Kidney tubule cell (primary cell): ENCODE data around the gene RINL.
"Not testable (repeated sequence)": the region's sequence is repeated elsewhere in the genome, so short reads cannot be mapped to it uniquely, and the experiment has no call there.

ENCODE experiments used
- DNase-seq: peaks from one replicate; pipeline ENCODE4 v3.0.0-alpha.2; 2018; ENCODE audit warnings: low spot score

The RINL gene

DNA sequence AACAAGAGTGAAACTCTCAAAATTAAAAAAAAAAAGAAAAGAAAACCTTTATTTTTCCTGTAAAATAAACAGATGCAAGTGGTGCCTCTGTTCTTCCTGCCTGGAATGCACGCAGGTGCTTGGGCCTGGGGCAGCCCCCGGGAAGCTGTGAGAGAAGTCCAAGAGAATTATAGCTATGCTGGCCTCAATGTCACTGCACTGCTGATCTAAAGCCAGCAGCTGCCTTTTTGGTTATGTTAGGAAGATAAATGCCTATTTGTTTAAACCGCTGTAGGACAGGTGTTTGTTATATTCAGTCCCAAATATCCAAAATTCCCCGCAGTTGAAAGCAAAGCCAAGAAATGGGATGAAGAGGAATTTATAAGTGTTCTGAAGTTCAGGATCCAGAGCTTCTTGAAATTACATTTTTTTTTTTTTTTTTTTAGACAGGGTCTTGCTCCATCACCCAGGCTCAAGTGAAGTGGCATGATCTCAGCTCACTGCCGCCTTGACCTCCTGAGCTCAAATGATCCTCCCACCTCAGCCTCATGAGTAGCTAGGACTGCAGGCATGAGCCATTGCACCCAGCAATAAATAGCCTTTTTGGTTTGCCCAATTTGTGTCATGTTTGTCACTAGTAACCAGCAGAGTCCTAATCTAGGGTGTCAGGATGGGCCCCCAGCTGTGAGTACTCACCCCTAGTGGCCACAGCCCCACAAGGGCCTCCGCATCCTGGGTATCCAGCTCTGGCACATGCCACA lies 2.2 kb downstream of the RINL start:
- no peak for DNase-seq

DNA sequence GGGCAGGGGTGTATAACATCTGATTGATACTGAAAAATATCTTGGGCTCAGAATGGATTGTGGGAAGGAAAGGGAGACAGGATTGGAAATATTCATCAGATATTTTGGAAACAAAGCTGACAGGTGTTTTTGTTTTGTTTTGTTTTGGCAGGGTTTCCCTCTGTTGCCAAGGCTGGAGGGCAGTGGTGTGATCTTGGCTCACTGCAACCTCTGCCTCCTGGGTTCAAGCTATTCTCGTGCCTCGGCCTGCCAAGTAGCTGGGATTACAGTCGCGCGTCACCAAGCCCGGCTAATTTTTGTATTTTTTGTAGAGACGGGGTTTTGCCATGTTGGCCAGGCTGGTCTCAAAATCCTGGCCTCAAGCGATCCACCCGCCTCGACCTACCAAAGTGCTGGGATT lies 4.7 kb downstream of the RINL start:
- DNase-seq, result not testable (repeated sequence)

DNA sequence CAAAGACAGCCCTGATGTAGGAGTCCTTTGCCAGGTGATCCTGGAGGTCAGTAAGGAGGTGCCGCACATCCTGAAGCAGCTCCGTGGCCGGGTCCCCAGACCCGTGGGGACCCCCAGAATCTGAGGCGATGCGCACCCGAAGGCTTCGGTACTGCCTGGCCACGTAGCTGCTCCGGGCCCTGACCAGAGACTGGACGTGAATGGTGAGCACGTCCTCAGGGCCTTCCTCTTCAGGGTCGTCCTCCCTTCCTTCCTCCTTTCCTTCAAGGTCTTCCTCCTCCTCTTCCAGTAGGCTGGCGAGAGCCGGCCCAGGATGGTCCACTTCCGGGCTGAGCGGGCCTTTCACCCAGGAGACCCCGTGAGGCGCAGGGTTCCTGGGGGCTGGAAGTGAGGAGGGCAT lies 7.5 kb downstream of the RINL start:
- DNase-seq, result no peak

DNA sequence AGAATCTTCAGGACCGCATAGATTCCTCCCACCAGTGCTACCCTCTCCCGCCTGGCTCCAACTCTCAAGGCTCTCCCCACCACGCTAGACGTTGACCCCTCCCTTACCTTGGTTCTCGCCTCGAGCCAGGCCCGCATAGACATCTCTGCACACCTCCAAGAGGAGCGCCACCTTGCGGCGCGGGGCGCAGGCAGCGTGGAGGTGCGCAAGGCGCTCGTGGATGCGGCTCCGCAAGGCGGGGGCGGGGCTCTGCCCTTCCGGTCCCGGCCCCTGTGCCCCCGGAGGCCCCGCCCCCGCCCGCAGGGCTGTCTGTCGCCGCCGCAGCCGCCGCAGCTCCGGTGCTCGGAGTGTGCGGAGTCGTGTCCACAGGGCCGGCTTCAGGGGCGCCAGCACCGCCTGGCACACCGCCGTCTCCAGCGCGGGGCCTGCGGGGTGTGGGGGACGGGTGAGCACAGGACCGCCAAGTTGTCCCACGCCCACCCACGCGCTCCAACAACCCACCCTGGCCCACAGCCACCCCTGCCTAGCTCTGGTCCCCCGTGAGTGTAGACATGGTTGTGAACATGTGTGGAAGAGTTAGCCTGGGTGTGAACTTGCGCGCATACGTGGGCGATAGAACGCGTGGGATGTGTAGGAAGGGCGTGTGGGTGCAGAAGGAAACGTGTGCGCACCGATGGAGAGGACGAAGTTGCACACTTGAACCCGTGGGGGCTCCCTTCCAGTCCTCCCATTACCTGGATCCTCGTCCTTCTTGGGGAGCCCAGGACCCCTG lies 8.1 kb downstream of the RINL start:
- DNase-seq, result peak; percentile 79

DNA sequence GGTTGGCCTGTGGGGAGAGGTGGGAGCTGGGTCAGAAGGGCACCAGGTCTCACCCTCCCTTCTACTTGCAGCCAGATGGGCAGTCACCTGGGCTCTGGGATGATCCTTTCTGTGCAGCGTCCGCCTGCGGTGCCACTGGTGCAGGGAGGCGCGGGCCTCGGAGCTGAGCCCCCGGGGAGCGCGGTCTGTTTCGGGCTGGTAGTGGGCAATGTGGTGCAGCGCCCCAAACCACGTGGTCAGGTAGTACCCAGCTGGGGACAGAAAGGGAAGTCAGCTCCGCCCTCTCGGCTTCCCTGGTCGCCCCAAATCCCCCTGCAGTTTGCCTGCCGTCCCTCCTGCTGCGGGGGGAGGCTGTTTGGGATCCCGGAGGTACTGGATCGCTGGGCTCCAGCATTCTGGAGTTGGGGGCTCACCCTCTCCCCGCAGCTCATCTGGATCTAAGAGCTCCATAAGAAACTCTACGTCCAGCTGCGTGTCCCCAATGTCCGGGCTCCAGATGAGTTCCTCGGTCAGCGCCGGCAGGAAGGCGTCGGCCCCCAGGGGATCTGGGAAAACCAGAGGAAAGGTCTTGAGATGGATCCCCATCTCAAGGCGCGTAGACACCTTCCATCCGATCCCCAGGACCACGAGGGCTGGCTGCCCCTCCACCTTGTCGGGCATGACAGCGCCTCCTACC lies 8.8 kb downstream of the RINL start:
- DNase-seq, result no peak

DNA sequence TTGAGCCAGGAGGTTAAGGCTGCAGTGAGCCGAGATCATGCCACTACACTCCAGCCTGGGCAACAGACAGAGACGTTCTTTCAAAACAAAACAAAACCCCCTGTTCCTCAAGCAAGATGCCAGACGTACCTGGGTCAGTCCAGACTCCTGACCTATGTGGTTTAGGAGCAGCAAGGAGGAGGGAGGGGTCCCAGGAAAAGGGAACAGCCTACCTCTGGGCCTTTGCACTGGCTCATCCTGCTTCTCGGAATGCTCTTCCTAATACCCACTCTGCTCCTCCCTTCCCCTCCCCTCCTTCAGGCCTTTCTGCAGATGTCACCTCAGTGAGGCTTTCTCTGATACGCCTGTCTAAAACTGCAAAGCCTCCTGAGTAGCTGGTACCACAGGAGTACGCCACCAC lies 9.5 kb downstream of the RINL start:
- DNase-seq, result no peak

DNA sequence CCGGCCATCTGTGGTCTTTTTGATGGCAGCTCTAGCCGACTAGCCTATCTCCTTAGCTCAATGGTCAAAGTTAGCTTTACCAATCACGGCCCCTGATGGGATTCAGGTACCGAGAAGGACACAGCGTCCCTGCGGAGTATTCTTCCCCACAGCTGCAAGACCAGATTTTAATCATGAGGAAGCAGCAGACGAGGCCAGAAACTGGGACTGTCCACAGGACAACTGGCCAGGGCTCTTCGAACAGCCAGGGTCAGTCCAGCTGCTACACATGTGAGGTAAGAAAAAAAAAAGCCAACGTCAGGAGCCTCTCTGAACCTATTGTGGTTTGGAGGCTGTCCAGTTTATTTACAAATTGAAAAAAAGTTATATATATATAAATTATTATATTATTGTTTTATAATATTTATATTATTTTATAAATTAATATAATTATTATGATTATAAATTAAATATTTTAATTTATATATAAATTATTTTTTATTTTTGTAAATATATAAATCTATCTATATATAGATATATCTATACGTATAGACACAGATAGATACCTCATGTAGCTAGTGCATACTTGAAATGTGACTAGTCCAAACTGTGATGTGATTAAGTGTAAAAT lies 10.8 kb downstream of the RINL start:
- DNase-seq, result no peak

DNA sequence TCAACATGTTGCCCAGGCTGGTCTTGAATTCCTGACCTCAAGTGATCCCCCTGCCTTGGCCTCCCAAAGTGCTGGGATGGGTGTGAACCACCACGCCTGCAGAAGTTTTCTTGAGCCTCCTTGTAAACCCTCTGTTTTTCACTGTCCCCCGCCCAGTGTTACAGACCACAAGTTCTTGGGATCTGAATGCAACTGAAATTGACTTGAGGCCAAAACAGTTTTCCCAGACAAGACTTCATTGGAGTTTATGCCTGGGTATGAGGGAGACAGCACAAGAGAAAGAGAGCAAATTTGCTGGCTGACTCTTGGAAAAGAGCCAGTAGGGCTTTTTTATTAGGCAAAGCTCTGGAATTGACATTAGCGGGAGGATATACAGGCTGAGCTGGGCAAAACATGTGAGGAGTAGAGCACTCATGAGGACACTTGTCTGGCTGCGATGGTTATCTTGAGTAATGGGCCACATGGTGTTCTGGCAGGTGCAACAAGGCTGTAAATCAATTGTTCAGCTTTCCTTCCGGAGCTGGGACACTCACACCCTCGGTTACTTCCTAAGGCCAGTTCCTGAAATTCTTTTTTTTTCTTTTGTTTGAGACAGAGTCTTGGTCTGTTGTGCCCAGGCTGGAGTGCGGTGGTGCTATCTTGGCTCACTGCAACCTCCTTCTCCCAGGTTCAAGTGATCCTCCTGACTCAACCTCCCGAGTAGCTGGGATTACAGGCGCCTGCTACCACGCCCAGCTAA lies 15.6 kb downstream of the RINL start:
- no peak for DNase-seq

DNA sequence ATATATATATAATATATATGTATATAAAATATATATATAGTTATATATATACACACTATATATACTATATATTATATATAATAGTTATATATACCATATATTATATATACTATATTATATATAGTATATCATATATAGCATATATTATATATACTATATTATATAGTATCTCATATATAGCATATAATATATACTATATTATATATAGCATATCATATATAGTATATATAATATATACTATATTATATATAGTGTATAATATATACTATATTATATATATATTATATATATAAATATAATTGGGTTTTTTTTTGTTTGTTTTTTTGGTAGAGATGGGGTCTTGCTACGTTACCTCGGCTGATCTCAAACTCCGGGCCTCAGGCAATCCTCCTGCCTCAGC lies 16.7 kb downstream of the RINL start:
- DNase-seq, result no peak

DNA sequence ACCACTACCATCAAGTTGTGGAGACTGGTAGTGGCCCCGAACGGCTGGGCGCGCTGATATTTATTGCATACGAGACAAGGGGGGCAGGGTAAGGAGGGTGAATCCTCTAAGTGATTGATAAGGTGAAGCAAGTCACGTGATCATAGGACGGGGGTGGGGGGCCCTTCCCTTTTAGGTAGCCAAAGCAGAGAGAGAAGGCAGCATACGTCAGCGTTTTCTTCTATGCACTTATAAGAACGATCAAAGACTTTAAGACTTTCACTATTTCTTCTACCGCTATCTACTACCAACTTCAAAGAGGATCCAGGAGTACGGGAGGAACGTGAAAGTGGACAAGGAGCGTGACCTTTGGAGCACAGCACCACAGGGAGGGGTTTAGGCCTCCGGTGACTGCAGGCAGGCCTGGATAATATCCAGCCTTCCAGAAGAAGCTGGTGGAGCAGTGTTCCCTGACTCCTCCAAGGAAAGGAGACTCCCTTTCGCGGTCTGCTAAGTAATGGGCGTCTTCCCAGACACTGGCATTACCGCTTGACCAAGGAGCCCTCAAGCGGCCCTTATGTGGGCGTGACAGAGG lies 18.4 kb downstream of the RINL start:
- DNase-seq, result peak; percentile 37

DNA sequence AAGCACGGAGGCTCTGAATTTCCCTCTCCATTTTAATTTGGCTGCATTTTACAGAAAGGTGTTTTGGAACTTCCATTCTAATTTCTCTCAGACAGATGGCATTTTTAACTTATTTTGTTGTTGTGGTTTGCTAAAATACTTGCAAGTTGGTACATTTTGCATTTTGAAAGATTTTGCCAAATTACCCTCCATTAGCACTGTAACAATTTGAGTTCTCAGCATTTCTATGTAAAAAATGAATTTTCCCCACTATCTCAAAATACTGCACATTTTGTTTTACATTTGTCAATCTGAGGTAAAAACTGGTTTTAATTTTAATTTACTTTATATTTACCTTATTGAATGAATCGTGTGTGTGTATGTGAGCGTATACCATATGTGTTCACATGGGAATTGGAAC lies 21.3 kb downstream of the RINL start:
- DNase-seq, result no peak

DNA sequence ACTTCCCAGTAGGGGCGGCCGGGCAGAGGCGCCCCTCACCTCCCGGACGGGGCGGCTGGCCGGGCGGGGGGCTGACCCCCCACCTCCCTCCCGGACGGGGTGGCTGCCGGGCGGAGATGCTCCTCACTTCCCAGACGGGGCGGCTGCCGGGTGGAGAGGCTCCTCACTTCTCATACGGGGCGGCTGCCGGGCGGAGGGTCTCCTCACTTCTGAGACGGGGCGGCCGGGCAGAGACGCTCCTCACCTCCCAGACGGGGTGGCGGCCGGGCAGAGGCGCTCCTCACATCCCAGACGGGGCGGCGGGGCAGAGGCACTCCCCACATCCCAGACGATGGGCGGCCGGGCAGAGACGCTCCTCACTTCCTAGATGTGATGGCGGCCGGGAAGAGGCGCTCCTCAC lies 22.3 kb downstream of the RINL start:
- not testable (repeated sequence) for DNase-seq

DNA sequence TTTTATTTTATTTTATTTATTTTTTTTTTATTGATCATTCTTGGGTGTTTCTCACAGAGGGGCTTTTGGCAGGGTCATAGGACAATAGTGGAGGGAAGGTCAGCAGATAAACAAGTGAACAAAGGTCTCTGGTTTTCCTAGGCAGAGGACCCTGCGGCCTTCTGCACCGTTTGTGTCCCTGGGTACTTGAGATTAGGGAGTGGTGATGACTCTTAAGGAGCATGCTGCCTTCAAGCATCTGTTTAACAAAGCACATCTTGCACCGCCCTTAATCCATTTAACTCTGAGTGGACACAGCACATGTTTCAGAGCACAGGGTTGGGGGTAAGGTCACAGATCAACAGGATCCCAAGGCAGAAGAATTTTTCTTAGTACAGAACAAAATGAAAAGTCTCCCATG lies 23.1 kb downstream of the RINL start:
- not testable (repeated sequence) for DNase-seq

DNA sequence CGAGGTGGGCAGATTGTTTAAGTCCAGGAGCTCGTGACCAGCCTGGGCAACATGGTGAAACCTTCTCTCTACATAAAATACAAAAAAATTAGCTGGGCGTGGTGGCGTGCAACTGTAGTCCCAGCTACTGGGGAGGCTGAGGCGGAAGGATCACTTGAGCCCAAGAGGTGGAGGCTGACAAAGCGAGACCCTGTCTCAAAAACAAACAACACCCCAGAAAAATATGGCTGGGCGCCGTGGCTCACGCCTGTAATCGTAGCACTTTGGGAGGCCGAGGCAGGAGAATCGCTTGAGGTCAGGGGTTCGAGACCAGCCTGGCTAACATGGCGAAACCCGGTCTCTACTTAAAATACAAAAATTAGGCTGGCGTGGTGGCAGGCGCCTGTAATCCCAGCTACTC lies 24.9 kb downstream of the RINL start:
- no peak for DNase-seq

DNA sequence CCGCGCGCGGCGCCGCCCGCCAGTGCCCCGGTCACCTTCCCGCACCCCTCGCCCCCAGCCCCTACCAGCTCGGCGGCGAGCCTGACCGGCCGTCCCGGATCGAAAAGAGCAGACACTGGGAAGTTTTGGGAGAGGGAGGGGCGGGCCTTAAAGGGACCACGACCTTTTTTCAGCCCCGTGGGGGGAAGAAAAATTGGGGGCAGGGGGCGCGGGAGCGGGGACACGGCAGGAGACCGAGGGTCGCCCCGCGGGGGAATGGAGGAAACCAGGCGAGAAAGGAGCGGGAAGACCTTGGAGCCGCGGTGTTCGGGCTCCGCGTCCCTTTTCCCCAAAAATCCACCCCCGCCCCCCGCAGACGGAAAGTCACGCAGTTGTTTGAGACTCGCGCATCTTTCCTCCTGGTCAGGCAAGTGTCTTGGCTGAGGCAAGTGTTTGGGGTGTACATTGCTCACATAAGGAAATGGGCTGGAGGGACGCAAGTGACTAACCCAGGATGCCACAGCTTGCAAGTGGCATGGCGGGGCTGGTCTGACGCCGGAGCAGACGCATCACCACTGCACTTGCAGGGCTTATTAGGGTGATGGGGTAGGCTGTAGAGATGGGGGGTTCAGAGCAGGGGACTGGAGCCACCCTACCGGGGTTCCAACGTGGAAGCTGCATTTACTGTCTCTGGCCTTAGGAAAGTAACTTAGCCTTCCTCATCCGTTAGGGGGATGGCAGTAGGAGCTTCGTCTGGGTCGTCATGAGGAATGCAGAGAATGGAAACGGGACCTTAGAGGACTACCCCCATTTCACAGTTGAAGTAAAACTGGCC lies 25.6 kb downstream of the RINL start:
- DNase-seq, result peak; percentile 87

DNA sequence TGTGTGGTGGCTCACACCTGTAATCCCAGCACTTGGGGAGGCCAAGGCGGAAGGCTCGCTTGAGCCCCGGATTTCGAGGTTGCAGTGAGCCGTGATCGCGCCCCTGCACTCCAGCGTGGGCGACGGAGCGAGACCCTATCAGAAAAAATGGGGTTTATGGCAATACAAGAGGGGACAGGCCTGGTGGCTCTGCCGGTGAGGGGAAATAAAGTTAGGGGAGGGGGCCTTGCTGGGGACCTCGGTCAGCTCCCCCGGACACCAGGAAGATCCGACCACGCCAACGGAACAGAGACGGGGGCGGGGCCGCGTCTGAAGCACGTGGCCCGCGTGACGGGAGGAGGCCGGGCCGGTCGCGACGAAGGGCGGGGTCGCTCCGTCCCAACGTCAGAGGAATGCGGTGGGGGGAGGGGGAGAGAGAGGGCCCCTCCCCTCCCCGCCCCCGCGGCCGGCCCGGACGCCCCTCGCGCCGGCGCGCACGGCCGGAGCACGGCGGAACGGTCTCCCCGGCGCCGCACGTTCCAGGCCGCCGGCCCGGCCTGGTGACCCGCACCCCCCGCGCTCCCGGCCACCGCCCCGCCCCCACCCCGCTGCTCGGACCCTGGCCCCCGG lies 26.3 kb downstream of the RINL start:
- DNase-seq, result peak; percentile 91

DNA sequence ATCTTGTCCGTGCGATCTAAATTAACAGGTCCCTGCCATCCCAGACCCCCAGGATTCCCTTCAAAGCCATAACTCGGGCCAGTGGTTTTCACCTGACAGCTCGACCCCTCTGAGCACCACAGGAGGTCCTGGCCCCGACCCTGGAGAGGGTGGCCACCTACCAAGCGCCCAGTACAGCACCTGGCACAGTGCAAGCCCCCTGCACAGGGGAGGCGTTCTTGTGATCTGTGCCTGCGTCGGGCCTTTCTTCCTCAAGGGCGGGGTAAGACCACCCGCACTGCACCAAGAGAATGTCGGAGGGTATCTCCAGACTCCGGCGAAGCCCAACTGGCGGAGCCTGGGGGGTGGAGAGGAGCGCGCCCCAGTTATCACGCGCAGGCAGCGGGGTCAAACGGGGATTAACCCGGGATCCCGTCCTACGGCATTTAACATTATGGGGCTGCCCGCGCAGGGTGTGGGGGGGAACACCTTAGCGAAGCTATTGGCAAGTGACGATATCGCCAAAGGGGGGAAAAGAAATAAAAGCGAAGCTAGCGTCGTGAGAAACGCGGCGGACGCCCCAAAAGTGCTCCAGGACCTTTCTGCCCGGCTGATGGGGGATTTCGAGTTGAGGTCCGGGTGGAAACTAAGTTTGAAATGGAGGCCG lies 27.0 kb downstream of the RINL start:
- DNase-seq, result no peak

DNA sequence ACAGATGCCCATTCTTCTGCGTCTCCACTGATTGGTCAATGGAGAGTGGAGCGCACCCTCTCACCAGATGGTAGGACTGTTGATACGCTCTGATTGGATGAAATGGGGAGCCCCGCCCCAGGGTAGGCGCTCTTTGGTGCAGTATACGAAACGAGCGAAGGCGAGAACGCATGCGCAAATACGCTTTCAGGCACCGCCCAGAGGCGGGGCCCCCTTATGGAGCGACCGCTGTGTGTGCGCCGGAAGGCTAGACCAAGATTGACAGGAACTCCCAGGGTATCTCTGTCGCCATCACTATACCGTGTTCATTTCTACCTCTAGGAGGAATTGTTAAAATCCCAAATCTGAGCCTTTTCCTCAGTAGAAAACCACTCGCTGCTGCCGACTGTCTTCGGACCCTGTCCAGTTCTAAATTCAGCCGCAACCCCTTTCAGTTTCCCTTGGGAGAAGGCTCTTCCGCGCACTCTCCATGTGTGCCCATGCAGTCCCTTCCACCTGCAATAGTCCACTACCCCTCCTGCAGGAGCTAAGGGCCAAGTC lies 27.6 kb downstream of the RINL start:
- DNase-seq, result peak; percentile 100

DNA sequence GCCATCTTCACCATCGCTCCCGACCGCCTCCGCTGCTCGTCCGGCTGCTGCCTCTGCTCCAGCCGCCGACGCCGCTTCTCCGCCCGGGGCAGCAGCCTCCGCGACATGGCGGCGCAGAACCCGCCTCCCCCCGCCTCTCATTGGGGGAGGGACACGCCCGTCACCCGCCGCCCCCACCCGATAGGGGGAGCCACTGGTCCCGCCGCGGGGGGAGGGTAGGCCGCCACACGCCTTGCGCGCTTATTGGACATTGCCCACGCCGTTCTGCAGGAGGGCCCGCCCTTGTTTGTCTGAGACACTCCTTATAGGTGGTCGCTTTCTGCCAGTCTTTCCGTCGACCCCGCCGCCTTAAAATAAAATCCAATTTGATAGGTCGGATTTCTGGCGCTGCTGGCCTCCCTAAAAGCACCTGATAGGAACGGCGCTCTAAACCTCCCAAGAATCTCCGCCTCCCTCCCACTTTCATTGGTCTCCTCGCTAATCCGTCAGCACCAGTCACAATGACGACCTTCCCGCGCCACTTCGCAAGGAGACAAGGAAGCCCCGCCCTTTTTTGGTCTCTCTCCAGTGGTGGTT lies 28.1 kb downstream of the RINL start, which contains the start of gene HNRNPL:
Gene HNRNPL, minus strand, starts transcription at position 127 of the 576 bp plus-strand sequence. Its CDS starts 20 bp downstream, at position 107.
- no peak for DNase-seq
